ENCODE measurements around the gene ZRANB1.

ZRANB1 gene

DNA sequence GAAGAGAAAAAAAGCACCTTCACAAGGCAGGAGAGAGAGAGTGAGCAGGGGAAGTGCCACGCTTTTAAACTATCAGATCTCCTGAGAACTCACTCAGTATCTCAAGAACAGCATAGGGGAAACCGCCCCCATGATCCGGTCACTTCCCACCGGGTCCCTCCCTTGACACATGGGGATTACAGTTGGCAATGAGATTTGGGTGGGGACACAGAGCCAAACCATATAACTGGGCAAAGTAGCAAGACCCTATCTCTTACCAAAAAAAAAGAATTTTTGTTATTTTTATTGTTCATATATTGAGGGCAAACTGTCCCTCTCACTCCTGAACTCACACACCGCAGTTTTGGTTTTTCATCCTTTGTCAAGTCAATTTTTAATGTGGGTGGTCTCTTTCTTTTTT lies 18.2 kb upstream of the ZRANB1 start:
- no peak for DNase-seq

DNA sequence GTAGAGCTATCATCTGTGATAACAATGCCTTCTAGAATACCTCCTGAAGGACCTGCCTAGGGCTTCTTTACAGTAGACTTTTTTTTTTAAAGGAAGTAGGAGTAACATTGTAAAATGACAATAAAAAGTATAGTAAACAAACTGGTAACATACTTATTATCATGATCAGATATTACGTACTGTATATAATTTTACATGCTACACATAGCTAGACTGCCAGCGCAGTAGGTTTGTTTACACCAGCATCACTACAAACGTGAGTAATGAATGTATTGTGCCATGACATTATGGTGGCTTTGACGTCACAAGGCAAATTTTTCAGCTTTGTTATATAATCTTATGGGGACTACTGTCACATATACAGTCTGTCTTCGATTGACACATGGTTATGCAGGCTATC lies 15.4 kb upstream of the ZRANB1 start:
- no peak for DNase-seq

- no peak for DNase-seq
Observed at GRCh38 chr10:124928087-124928486, 13.8 kb upstream of the ZRANB1 start.

DNA sequence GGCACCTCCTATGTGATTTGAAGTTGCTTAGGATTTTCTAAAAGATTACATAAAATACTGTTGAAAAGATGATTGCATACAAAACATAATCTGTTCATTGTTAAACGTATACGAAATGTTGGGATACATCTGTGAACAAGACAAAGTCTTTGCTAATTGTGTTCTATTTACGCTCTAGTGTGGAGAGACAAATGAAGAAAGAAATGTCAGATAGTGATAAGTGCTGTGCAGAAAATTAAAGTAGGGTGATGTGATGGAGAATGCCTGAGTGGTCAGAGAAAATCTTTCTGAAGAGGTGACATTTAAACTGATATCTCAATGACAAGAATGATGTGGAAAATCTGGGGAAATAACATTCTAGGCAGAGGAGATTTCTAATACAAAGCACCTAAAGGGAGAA lies 13.4 kb upstream of the ZRANB1 start:
- no peak for DNase-seq

GRCh38 chr10:124935946-124936345 lies 6.0 kb upstream of the ZRANB1 start:
- DNase-seq = no peak

- DNase-seq = no peak
Observed at GRCh38 chr10:124936813-124937212, 5.1 kb upstream of the ZRANB1 start.

- DNase-seq = no peak
Observed at GRCh38 chr10:124939290-124939689, 2.6 kb upstream of the ZRANB1 start.

- DNase-seq = no peak
Observed at GRCh38 chr10:124942317-124943169, 620 bp downstream of the ZRANB1 start.

DNA sequence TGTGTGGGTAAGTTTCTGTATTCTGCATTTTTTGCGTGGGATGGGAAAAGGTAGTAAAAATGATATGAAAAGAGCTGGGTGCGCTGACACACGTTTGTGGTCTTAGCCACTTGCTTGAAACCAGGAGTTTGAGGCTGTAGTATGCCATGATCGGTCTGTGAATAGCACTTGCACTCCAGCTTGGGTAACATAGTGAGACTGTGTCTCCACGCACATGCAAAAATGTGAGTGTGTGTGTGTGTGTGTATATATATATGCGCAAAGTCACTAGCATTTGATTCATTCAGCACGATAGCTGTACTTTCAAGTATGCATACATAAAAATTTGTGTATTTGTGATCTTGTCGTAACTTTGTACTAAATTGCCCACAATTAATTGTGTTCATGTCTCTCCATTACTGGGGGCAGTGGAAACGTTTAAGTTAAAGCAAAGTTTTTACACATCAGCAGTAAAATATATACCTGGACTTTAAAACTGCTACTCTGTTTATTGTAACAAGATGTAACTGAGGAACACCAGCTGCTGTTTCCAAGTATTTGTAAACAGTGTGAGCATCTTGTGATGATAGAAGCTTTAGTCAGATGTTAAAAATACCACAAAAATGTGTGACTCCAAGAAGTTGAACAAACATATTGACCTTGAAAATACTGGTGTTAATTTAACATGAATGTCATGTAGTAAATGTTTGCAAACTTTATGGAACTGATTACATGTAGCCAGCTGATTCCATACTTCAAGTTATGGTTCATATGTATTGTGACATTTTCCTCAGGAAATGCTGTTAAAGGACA lies 1.6 kb downstream of the ZRANB1 start:
- no peak for DNase-seq

GRCh38 chr10:124944982-124945381 lies 3.1 kb downstream of the ZRANB1 start:
- DNase-seq = no peak

DNA sequence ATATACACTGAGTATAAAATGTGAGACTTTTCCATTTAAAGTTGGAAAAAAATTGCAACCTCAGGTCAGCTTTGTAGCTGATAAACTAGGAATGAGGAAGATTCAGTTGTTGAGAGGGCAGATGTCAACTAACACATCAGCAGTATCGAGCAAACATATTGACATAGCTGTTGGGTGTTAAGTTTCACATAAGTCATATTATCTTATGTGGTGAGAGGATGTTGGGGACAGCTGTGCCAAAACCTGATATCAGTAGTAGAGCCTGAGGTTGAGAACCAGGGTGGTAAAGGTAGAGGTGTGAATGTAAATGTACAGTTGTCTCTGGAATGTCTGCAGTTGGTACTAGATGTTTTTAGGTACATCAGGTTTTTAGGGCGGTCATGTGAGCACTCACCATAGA lies 5.0 kb downstream of the ZRANB1 start:
- DNase-seq = no peak

GRCh38 chr10:124949543-124949942 lies 7.6 kb downstream of the ZRANB1 start:
- no peak for DNase-seq

DNA sequence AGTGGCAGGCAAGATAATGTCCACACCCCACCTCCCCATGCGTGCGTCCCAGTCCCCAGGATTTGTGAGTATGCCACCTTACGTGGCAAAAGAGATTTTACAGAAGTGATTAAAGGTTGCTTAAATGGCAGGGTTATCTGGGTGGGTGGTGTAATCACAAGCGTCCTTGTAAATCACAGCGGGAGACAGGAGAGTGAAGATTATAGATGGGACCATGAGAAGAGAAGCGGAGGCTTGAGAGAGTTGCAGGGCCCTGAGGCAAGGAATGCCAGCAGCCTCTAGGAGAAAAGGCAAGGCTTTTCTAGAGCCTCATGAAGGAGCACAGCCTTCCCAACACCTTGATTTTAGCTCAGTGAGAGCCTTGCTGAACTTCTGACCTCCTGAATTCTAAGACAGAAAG lies 10.2 kb downstream of the ZRANB1 start:
- no peak for DNase-seq

GRCh38 chr10:124953421-124953820 lies 11.5 kb downstream of the ZRANB1 start:
- no peak for DNase-seq

DNA sequence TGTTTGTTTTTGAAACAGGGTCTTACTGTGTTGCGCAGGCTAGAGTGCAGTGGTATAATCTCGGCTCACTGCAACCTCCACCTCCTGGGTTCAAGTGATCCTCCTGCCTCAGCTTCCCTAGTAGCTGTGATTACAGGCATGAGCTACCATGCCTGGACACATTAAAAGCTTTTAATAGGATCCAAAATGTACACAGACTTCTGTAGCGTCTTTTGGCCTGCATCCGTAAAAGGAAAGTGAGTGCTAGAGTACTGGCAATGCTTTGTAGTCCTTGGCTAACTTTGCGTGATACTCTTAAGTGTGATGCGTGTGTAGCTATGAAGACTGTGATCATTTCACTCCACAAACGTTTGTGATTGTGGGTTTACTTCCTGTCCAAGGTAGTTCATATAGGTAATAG lies 13.3 kb downstream of the ZRANB1 start:
- DNase-seq = no peak

GRCh38 chr10:124955868-124956267 lies 13.9 kb downstream of the ZRANB1 start:
- DNase-seq = no peak

GRCh38 chr10:124956764-124957163 lies 14.8 kb downstream of the ZRANB1 start:
- no peak for DNase-seq

- DNase-seq = no peak
Observed at GRCh38 chr10:124957404-124957947, 15.6 kb downstream of the ZRANB1 start.

GRCh38 chr10:124959564-124959963 lies 17.6 kb downstream of the ZRANB1 start:
- no peak for DNase-seq

DNA sequence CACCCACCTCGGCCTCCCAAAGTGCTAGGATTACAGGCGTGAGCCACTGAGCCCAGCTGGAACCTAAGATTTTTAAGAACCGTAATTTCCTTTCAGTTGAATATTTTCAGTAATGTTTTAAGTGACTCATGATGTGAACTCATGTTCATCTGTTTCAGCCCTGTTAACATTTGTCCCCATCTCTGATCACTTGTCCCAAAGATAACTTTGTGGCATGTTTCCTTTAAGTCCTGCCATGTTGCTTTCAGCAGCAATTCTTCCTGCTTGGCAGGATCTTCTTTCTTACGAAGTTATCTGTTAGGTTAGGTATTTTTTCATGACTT lies 19.3 kb downstream of the ZRANB1 start:
- DNase-seq = no peak

GRCh38 chr10:124962421-124962820 lies 20.5 kb downstream of the ZRANB1 start:
- DNase-seq = no peak

DNA sequence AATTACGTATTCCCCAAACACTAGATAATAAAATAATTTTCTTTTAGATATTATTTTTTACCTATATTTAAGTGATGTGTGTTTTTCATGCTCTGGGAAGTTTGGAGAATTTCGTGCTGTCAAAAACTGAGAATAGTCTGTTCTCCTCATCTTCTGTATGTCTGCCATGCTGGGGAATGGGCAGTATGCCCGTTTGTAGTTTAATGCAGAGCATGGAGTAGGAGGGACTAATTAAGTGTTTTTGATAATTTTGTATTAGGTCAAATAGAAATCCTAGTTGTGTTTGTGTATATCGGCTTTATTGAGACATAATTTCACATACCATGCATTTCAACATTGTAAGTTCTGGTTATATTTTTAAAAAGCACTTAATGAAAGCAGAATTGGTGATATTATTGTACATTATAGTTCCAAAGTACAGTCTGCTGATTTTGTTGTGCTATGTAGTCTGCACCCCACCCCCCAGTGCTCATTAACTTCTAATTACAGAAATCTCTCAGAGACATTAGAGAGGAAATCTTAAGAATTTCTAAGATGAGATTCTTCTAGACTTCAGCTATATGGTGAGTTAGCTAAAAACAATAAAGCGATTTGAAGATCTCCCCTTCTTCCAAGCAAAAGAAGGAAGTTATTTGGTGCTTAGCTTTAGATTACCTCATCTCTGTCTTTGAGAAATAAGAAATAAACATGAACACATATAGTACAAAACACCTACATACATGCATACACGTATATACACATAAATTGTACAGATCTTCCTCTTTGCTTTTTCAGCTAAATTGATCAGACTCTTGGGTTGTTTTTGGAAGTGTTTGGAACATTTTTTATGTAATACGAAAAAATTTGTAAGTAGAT lies 22.2 kb downstream of the ZRANB1 start:
- no peak for DNase-seq

GRCh38 chr10:124966008-124966407 lies 24.1 kb downstream of the ZRANB1 start:
- DNase-seq = no peak

Measured in left hindlimb (tissue), 1 donor.